Left colon (tissue), 2 donors: Measurements from ENCODE around the gene NPEPPS. TPM values are rescaled to one million over a fixed set of nuclear protein-coding genes. Genes with fewer than 3 reads are reported as not detected.
A peak's percentile ranks its signal among the peaks of the same experiment; 100 is the strongest.

ENCODE experiments used
- ATAC-seq: fragments of 200-7000 bp; cut with Tn5 transposase; one replicate; pipeline ENCODE4 v1.9.1; 2020; ENCODE audit warnings: mild to moderate bottlenecking, moderate library complexity
- DNase-seq, 2 donors: peaks; one replicate each; pipeline ENCODE4 v3.0.0-alpha.2; 2020
- intact Hi-C, 2 donors: fragments of 100-400 bp; cut with DNase I in 1 of 2; cut with micrococcal nuclease in 1 of 2; formaldehyde crosslinking; loops; one replicate each; pipeline versions ENCODE4 v1.11.2 to v1.14.0; 2022; cut with DNase I, micrococcal nuclease
- total RNA-seq, 2 donors: library from RNA; stranded (reverse); fragmentation: NEBNext Ultra II Directional; extraction: Animal tissue kit (Norgen Biotek cat#: 25700); gene quantifications; one replicate each; pipeline ENCODE4 v1.2.1, GENCODE V29; 2021
- donor health status: DM: no; HTN: no; CAD: no.
- donor health status: DM: yes; HTN: yes; CAD: no.

NPEPPS gene
- total RNA-seq, 2 donors from 2014 or later: 148 to 158 TPM

- no peak for ATAC-seq
- intact Hi-C loops: no loop called here
- DNase-seq: no peak
These were observed 90.6 kb downstream of the NPEPPS start for GRCh38 chr17:47621293-47622179.

- DNase-seq (no peak), ATAC-seq (no peak)
- intact Hi-C loops: no loop called here
These were observed 91.3 kb downstream of the NPEPPS start for GRCh38 chr17:47622180-47622549.

GRCh38 chr17:47624727-47625068 is 93.8 kb downstream of the NPEPPS start:
- intact Hi-C loops: no loop called here
- ATAC-seq: no peak
- no peak for DNase-seq

- DNase-seq: no peak
- intact Hi-C loops: no loop called here
- ATAC-seq: no peak
These were observed 97.2 kb downstream of the NPEPPS start for GRCh38 chr17:47628014-47628566.

GRCh38 chr17:47629826-47630225 is 98.9 kb downstream of the NPEPPS start:
- intact Hi-C loops: no loop called here
- DNase-seq: no peak
- ATAC-seq: peak; percentile 65

- intact Hi-C loops: no loop called here
- ATAC-seq (no peak), DNase-seq (no peak)
These were observed 99.7 kb downstream of the NPEPPS start for GRCh38 chr17:47630614-47631013.

- ATAC-seq (no peak), DNase-seq (no peak)
- intact Hi-C loops: no loop called here
These were observed 102.1 kb downstream of the NPEPPS start for GRCh38 chr17:47632991-47633390.

GRCh38 chr17:47633996-47634395 is 103.1 kb downstream of the NPEPPS start:
- DNase-seq (no peak), ATAC-seq (no peak)
- intact Hi-C loops: no loop called here

GRCh38 chr17:47634870-47635269 is 104.0 kb downstream of the NPEPPS start:
- ATAC-seq (no peak), DNase-seq (no peak)
- intact Hi-C loops: no loop called here

GRCh38 chr17:47635734-47636133 is 104.8 kb downstream of the NPEPPS start:
- intact Hi-C loops: no loop called here
- ATAC-seq: no peak

GRCh38 chr17:47636273-47637030 is 105.5 kb downstream of the NPEPPS start:
- ATAC-seq: no peak
- no peak for DNase-seq
- intact Hi-C loops: no loop called here

More at GRCh38 chr17:47635734-47636133, 104.8 kb downstream of the NPEPPS start:
- DNase-seq: no peak

GRCh38 chr17:47638903-47639302 is 108.0 kb downstream of the NPEPPS start:
- intact Hi-C loops: no loop called here
- no peak for DNase-seq
- no peak for ATAC-seq

GRCh38 chr17:47640076-47640475 is 109.2 kb downstream of the NPEPPS start:
- DNase-seq: no peak

GRCh38 chr17:47641202-47641601 is 110.3 kb downstream of the NPEPPS start:
- ATAC-seq (no peak), DNase-seq (no peak)
- intact Hi-C loops: no loop called here

More at GRCh38 chr17:47640076-47640475, 109.2 kb downstream of the NPEPPS start:
- intact Hi-C loops: no loop called here
- ATAC-seq: no peak

- DNase-seq (no peak), ATAC-seq (no peak)
- intact Hi-C loops: no loop called here
These were observed 112.2 kb downstream of the NPEPPS start for GRCh38 chr17:47643116-47643515.

- no peak for DNase-seq
- no peak for ATAC-seq
- intact Hi-C loops: no loop called here
These were observed 113.4 kb downstream of the NPEPPS start for GRCh38 chr17:47644324-47644723.

- DNase-seq (peak; percentile 97 to 100), ATAC-seq (peak; percentile 81)
- intact Hi-C loops: no loop called here
These were observed 118.5 kb downstream of the NPEPPS start, which contains the start of gene KPNB1 for GRCh38 chr17:47649153-47649971. KPNB1 (plus strand) TSS chr17:47649919; CDS start chr17:47650245, 326 bp downstream.

GRCh38 chr17:47649972-47650524 is 119.1 kb downstream of the NPEPPS start:
- ATAC-seq: peak; percentile 42
- intact Hi-C loops: no loop called here
- DNase-seq: no peak
